ENCODE measurements around the gene CCDC183.

DNA sequence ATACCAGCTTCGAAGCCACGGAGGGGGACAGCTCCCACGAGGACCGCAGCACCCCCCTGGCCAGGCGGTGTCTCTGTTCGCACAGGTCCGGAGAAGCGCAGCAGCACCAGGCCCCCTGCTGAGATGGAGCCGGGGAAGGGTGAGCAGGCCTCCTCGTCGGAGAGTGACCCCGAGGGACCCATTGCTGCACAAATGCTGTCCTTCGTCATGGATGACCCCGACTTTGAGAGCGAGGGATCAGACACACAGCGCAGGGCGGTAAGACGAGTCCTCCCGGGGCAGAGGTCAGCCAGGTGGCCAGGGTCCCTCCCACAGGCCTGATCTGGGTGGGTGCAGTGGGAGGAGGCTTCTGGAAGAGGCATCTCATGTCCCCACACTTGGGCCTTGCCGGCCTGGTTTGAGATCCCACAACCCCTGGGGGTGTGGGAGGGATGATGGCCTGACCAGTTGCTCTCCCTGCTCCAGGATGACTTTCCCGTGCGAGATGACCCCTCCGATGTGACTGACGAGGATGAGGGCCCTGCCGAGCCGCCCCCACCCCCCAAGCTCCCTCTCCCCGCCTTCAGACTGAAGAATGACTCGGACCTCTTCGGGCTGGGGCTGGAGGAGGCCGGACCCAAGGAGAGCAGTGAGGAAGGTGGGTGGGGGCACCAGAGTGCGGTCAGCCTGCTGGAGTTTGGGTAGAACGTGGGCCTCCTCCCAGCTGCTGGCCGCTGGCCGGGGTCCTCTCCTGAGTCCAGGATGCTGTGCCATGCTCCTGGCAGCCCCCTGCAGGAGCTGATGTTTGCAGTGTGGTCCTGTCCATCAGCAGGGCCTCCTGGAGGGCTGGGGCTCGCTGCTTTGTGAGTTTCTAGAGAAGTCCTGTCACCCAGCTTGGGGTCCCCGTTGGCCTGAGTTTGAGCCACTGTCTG, 43.3 kb downstream of the CCDC183 start:
- TF ChIP-seq, protein P1, sequence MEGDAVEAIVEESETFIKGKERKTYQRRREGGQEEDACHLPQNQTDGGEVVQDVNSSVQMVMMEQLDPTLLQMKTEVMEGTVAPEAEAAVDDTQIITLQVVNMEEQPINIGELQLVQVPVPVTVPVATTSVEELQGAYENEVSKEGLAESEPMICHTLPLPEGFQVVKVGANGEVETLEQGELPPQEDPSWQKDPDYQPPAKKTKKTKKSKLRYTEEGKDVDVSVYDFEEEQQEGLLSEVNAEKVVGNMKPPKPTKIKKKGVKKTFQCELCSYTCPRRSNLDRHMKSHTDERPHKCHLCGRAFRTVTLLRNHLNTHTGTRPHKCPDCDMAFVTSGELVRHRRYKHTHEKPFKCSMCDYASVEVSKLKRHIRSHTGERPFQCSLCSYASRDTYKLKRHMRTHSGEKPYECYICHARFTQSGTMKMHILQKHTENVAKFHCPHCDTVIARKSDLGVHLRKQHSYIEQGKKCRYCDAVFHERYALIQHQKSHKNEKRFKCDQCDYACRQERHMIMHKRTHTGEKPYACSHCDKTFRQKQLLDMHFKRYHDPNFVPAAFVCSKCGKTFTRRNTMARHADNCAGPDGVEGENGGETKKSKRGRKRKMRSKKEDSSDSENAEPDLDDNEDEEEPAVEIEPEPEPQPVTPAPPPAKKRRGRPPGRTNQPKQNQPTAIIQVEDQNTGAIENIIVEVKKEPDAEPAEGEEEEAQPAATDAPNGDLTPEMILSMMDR (IDR thresholded peaks at IDR 0.05; ENCODE audit: low read length) = no peak
- no peak for TF ChIP-seq EZH2phosphoT487 (IDR thresholded peaks at IDR 0.05; ENCODE audit: low read length)
